HCT116 (cell line): ENCODE results near the gene MYOM1. TPM values are rescaled to one million over a fixed set of nuclear protein-coding genes. Genes with fewer than 3 reads are reported as not detected.

Experiments used
- ATAC-seq: fragments of 200-7000 bp; cut with Tn5 transposase; 2 replicates; pipeline ENCODE4 v1.9.1; 2020; ENCODE audit warnings: mild to moderate bottlenecking, moderate library complexity
- BruUV-seq: library from RNA; stranded (reverse); fragments of 400-500 nt; replicated peaks from 2 replicates; lab custom pipeline; 2021; lab: Mats Ljungman, UMichigan
- CTCF ChIA-PET: fragments of 300-600 bp; sonication (Branson Sonifier 250); formaldehyde crosslinking; loops from one replicate; lab custom pipeline; 2021; ENCODE audit warnings: antibody characterized with exemption; lab: Charles Lee
- POLR2A ChIA-PET: fragments of 300-600, 350-600 bp; sonication (Branson Sonifier 250); formaldehyde crosslinking; loops from one replicate; lab custom pipeline; 2021; ENCODE audit warnings: antibody characterized with exemption; lab: Charles Lee
- RAD21 ChIA-PET, 2 experiments: fragments of 300-600 bp; sonication (Branson Sonifier 250); formaldehyde crosslinking; loops; one replicate each; lab custom pipeline; 2023; ENCODE audit warnings: low total read pairs in 2 of 2; ENCODE audit not compliant: uncharacterized antibody in 2 of 2, unreplicated experiment in 2 of 2, low non-redundant PET in 1 of 2; lab: Charles Lee
- DNase-seq: peaks from one replicate; pipeline ENCODE4 v3.0.0-alpha.2; 2010; ENCODE audit warnings: low read depth, low spot score
- H2AFZ ChIP-seq: fragments of 200-600 bp; shearing (Covaris generic), sonication (generic); 2 replicates; pipeline ENCODE4 v1.6.1; 2017; ENCODE audit warnings: low read depth, mixed run types, mixed read lengths, antibody characterized with exemption, low read length; ENCODE audit not compliant: poor library complexity, severe bottlenecking
- H3K27ac ChIP-seq: 2 replicates; pipeline ENCODE4 v1.5.1; 2012; ENCODE audit warnings: low read depth, low read length
- H3K27me3 ChIP-seq: fragments of 200-600 bp; sonication (generic); 2 replicates; pipeline ENCODE4 v1.6.1; 2016; ENCODE audit warnings: mixed run types, low read length, mixed read lengths; ENCODE audit not compliant: insufficient read depth
- H3K36me3 ChIP-seq, 2 experiments: fragments of 200-500 bp in 1 of 2; fragments of 200-600 bp in 1 of 2; sonication (Bioruptor generic) in 1 of 2; sonication (generic) in 1 of 2; 2 replicates each; pipeline versions ENCODE4 v1.5.1 to v1.6.1; 2014 to 2016; ENCODE audit warnings: low read length in 2 of 2, inconsistent platforms in 1 of 2, mixed read lengths in 1 of 2, mixed run types in 1 of 2; ENCODE audit not compliant: insufficient read depth in 2 of 2, control insufficient read depth in 1 of 2
- H3K4me1 ChIP-seq, 2 experiments: fragments of 200-600 bp in 1 of 2; sonication (generic) in 1 of 2; 2 replicates each; pipeline versions ENCODE4 v1.5.1 to v1.6.1; 2012 to 2017; ENCODE audit warnings: low read length in 2 of 2, inconsistent platforms in 1 of 2, mild to moderate bottlenecking in 1 of 2, mixed read lengths in 1 of 2, mixed run types in 1 of 2, moderate library complexity in 1 of 2; ENCODE audit not compliant: insufficient read depth in 2 of 2, control insufficient read depth in 1 of 2
- H3K4me2 ChIP-seq: fragments of 200-600 bp; sonication (generic); 2 replicates; pipeline ENCODE4 v1.6.1; 2017; ENCODE audit warnings: mixed run types, low read length, mixed read lengths
- H3K4me3 ChIP-seq, 2 experiments: fragments of 200-600 bp in 1 of 2; sonication (generic) in 1 of 2; replicated peaks in 1 of 2; 2 replicates each; pipeline ENCODE4 v1.5.1; 2011 to 2016; ENCODE audit warnings: low read length in 2 of 2, control low read depth in 1 of 2, low read depth in 1 of 2, mild to moderate bottlenecking in 1 of 2, mixed read lengths in 1 of 2, mixed run types in 1 of 2
- H3K79me2 ChIP-seq: fragments of 200-600 bp; sonication (generic); 2 replicates; pipeline ENCODE4 v1.6.1; 2017; ENCODE audit warnings: mild to moderate bottlenecking, mixed run types, low read length, moderate library complexity, mixed read lengths; ENCODE audit not compliant: insufficient read depth
- H3K9ac ChIP-seq: fragments of 200-600 bp; sonication (generic); 2 replicates; pipeline ENCODE4 v1.6.1; 2016; ENCODE audit warnings: low read length, mixed read lengths
- H3K9me2 ChIP-seq: fragments of 200-600 bp; sonication (generic), shearing (Covaris generic); 2 replicates; pipeline ENCODE4 v1.6.1; 2017; ENCODE audit warnings: mixed run types, mild to moderate bottlenecking, moderate library complexity; ENCODE audit not compliant: insufficient read depth
- H3K9me3 ChIP-seq, 2 experiments: fragments of 200-500 bp in 1 of 2; fragments of 200-600 bp in 1 of 2; sonication (Bioruptor generic) in 1 of 2; sonication (generic) in 1 of 2; 2 replicates each; pipeline ENCODE4 v1.6.1; 2014 to 2017; ENCODE audit warnings: low read length in 2 of 2, mixed read lengths in 2 of 2, inconsistent platforms in 1 of 2, low read depth in 1 of 2, mild to moderate bottlenecking in 1 of 2, mixed run types in 1 of 2, moderate library complexity in 1 of 2; ENCODE audit not compliant: control insufficient read depth in 1 of 2, insufficient read depth in 1 of 2
- H4K20me1 ChIP-seq: fragments of 200-600 bp; sonication (generic), shearing (Covaris generic); 2 replicates; pipeline ENCODE4 v1.6.1; 2017; ENCODE audit warnings: mixed run types, mild to moderate bottlenecking, moderate library complexity; ENCODE audit not compliant: insufficient read depth
- CBX3 ChIP-seq: IDR thresholded peaks from 2 replicates; pipeline ENCODE4 v1.6.1; 2012; ENCODE audit warnings: low read depth
- CEBPB ChIP-seq: IDR thresholded peaks from 2 replicates; pipeline ENCODE4 v1.6.1; 2012; ENCODE audit warnings: low read depth
- EZH2phosphoT487 ChIP-seq: fragments of 200-600 bp; IDR thresholded peaks from 2 replicates; pipeline ENCODE4 v1.6.1; 2018; ENCODE audit warnings: antibody characterized with exemption, borderline replicate concordance
- FOSL1 ChIP-seq: IDR thresholded peaks from 2 replicates; pipeline ENCODE4 v1.6.1; 2012; ENCODE audit warnings: low read depth
- RAD21 ChIP-seq: IDR thresholded peaks from 2 replicates; pipeline ENCODE4 v1.6.1; 2012; ENCODE audit warnings: low read depth, mild to moderate bottlenecking
- intact Hi-C: fragments of 100-400 bp; cut with micrococcal nuclease; formaldehyde crosslinking; loops from 2 replicates; pipeline ENCODE4 v1.10.0; 2022
- total RNA-seq: library from RNA; stranded (reverse); gene quantifications from one replicate; pipeline ENCODE4 v1.2.1, GENCODE V29; 2021; ENCODE audit not compliant: unreplicated experiment
- TF ChIP-seq, protein P1 (sequence below): IDR thresholded peaks from 2 replicates; pipeline ENCODE4 v1.6.1; 2012

MYOM1 gene
- total RNA-seq, 1 experiment from 2014 or later: 0.52 TPM

DNA sequence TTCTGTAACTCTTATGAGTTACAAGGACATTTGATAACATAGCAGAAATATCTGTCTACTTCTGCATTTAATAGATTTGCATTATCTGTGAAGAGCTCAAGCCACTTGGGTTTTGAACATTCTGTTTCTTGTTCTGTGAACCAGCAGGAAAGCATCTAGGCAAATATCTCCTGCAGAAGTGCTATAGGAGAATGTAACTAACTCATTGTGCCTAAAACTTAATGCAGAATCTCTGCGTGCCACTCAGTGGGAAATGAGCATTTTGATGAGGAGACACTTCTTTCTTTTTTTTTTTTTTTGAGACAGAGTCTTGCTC, 63.5 kb downstream of the MYOM1 start:
- intact Hi-C loops: no loop called here
- Histone ChIP-seq H3K79me2 (no peaks in the 10 kb centered on the region), H3K36me3 (no peaks in the 10 kb centered on the region), H3K9me3 (no peaks in the 10 kb centered on the region), H3K9me2 (no peaks in the 10 kb centered on the region), H3K4me1 (no peaks in the 10 kb centered on the region), H3K9ac (no peak overlapping the region), H4K20me1 (no peaks in the 10 kb centered on the region), H3K27ac (no peak overlapping the region)
- no TSS peak for BruUV-seq
- POLR2A ChIA-PET: no interaction called here
- ATAC-seq (no peak), DNase-seq (no peak)
- CTCF ChIA-PET: no interaction called here
- TF ChIP-seq CBX3 (no peak), CEBPB (no peak), FOSL1 (no peak), EZH2phosphoT487 (no peak)
- TF ChIP-seq, all 23 proteins: peak for 0
- no peak overlapping the region for H3K4me2 ChIP-seq
- H2AFZ ChIP-seq: no peak overlapping the region
- H3K4me3 ChIP-seq: no peak overlapping the region
- no peaks in the 10 kb centered on the region for H3K27me3 ChIP-seq
- RAD21 ChIA-PET: no interaction called here

- Histone ChIP-seq H3K9me2 (no peaks in the 10 kb centered on the region), H3K4me1 (no peaks in the 10 kb centered on the region), H3K9me3 (no peaks in the 10 kb centered on the region), H3K4me2 (no peak overlapping the region), H4K20me1 (no peaks in the 10 kb centered on the region), H2AFZ (no peak overlapping the region), H3K27ac (no peak overlapping the region), H3K36me3 (no peaks in the 10 kb centered on the region), H3K9ac (no peak overlapping the region), H3K4me3 (no peak overlapping the region), H3K79me2 (no peaks in the 10 kb centered on the region), H3K27me3 (no peaks in the 10 kb centered on the region)
- CTCF ChIA-PET: no interaction called here
- no TSS peak for BruUV-seq
- ATAC-seq (no peak), DNase-seq (no peak)
- POLR2A ChIA-PET: no interaction called here
- intact Hi-C loops: loop anchor here (5.0 kb wide), 1 partner anchor 222 kb away; no protein-coding TSS in a partner anchor
- TF ChIP-seq, protein P1, sequence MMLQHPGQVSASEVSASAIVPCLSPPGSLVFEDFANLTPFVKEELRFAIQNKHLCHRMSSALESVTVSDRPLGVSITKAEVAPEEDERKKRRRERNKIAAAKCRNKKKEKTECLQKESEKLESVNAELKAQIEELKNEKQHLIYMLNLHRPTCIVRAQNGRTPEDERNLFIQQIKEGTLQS: no peak
- TF ChIP-seq CBX3: no peak
- TF ChIP-seq RAD21: no peak
- RAD21 ChIA-PET: no interaction called here
Measured at GRCh38 chr18:3154214-3154613, 65.6 kb downstream of the MYOM1 start.
